Neural cell (in vitro differentiated cells): ENCODE results near the gene MEN1. TPM values are rescaled to one million over a fixed set of nuclear protein-coding genes. Genes with fewer than 3 reads are reported as not detected.

Experiments used
- H2AFZ ChIP-seq: fragments of 200-600, 300-800 bp; sonication (generic), shearing (Covaris generic); 2 replicates; pipeline ENCODE4 v1.6.0; 2014; ENCODE audit warnings: low read depth, mild to moderate bottlenecking, antibody characterized with exemption, low read length, moderate library complexity
- H3F3A ChIP-seq: fragments of 200-600 bp; shearing (Covaris generic); 2 replicates; pipeline ENCODE4 v1.6.1; 2016; ENCODE audit warnings: mild to moderate bottlenecking, moderate library complexity, mixed read lengths, antibody characterized with exemption, low read length; ENCODE audit not compliant: insufficient read depth, poor library complexity, severe bottlenecking
- H3K27ac ChIP-seq: fragments of 200-600, 300-800 bp; sonication (generic), shearing (Covaris generic); 2 replicates; pipeline ENCODE4 v1.5.1; 2014; ENCODE audit warnings: mild to moderate bottlenecking, low read length, moderate library complexity
- H3K27me3 ChIP-seq: fragments of 300-800, 200-600 bp; sonication (generic), shearing (Covaris generic); 2 replicates; pipeline ENCODE4 v1.6.0; 2014; ENCODE audit warnings: mild to moderate bottlenecking, low read depth, low read length, moderate library complexity; ENCODE audit not compliant: insufficient read depth
- H3K36me3 ChIP-seq: fragments of 300-800, 200-600 bp; sonication (generic), shearing (Covaris generic); 2 replicates; pipeline ENCODE4 v1.5.1; 2014; ENCODE audit warnings: mild to moderate bottlenecking, antibody characterized with exemption, low read length, moderate library complexity; ENCODE audit not compliant: insufficient read depth
- H3K4me2 ChIP-seq: fragments of 300-800, 200-600 bp; sonication (generic), shearing (Covaris generic); 2 replicates; pipeline ENCODE4 v1.6.0; 2014; ENCODE audit warnings: mild to moderate bottlenecking, low read length
- H3K4me3 ChIP-seq: fragments of 300-800, 200-600 bp; sonication (generic), shearing (Covaris generic); 2 replicates; pipeline ENCODE4 v1.5.1; 2014; ENCODE audit warnings: mild to moderate bottlenecking, low read length, moderate library complexity
- H3K79me2 ChIP-seq: fragments of 200-600 bp; shearing (Covaris generic); replicated peaks from 2 replicates; pipeline ENCODE4 v1.6.0; 2014; ENCODE audit warnings: mild to moderate bottlenecking, low read length, moderate library complexity; ENCODE audit not compliant: insufficient read depth
- H3K9ac ChIP-seq: fragments of 300-800, 200-600 bp; sonication (generic), shearing (Covaris generic); 2 replicates; pipeline ENCODE4 v1.6.1; 2016; ENCODE audit warnings: mild to moderate bottlenecking, low read length, mixed read lengths
- H3K9me2 ChIP-seq: fragments of 200-600 bp; shearing (Covaris generic); 2 replicates; pipeline ENCODE4 v1.6.1; 2016; ENCODE audit warnings: mild to moderate bottlenecking, low read length, mixed read lengths; ENCODE audit not compliant: insufficient read depth
- H3K9me3 ChIP-seq: fragments of 200-600, 300-800 bp; sonication (generic), shearing (Covaris generic); 2 replicates; pipeline ENCODE4 v1.6.1; 2016; ENCODE audit warnings: mild to moderate bottlenecking, mixed run types, low read length, moderate library complexity, mixed read lengths
- H4K20me1 ChIP-seq: fragments of 200-600 bp; shearing (Covaris generic); 2 replicates; pipeline ENCODE4 v1.6.1; 2016; ENCODE audit warnings: mild to moderate bottlenecking, mixed run types; ENCODE audit not compliant: insufficient read depth
- EZH2 ChIP-seq: fragments of 200-600, 300-800 bp; shearing (Covaris generic), sonication (generic); IDR thresholded peaks from 2 replicates; pipeline ENCODE4 v1.6.1; 2014; ENCODE audit warnings: antibody characterized with exemption, low read length, borderline replicate concordance, mild to moderate bottlenecking; ENCODE audit not compliant: insufficient read depth, poor library complexity, severe bottlenecking
- MXI1 ChIP-seq: fragments of 450-650 bp; conservative IDR thresholded peaks from 2 replicates; pipeline ENCODE4 v1.6.1; 2014; ENCODE audit warnings: antibody characterized with exemption, mild to moderate bottlenecking; ENCODE audit not compliant: poor library complexity, severe bottlenecking
- RAD21 ChIP-seq: fragments of 450-650 bp; conservative IDR thresholded peaks from 2 replicates; pipeline ENCODE4 v1.6.1; 2014; ENCODE audit warnings: antibody characterized with exemption, mild to moderate bottlenecking, moderate library complexity
- REST ChIP-seq: IDR thresholded peaks from 2 replicates; pipeline ENCODE4 v1.6.1; 2012; ENCODE audit warnings: borderline replicate concordance
- SMC3 ChIP-seq: fragments of 450-650 bp; conservative IDR thresholded peaks from 2 replicates; pipeline ENCODE4 v1.6.1; 2014; ENCODE audit warnings: antibody characterized with exemption, mild to moderate bottlenecking, moderate library complexity; ENCODE audit not compliant: poor library complexity
- TAF1 ChIP-seq: IDR thresholded peaks from 2 replicates; pipeline ENCODE4 v1.6.1; 2012; ENCODE audit warnings: low read depth
- polyA plus RNA-seq: library from polyadenylated mRNA; depleted of rRNA; stranded (reverse); fragments of >200 nt; gene quantifications from 2 replicates; pipeline ENCODE4 v1.2.3, GENCODE V29; 2014
- TF ChIP-seq, protein P1 (sequence below): fragments of 450-650 bp; IDR thresholded peaks from 2 replicates; pipeline ENCODE4 v1.5.1; 2014; ENCODE audit warnings: antibody characterized with exemption, mild to moderate bottlenecking, moderate library complexity; ENCODE audit not compliant: poor library complexity, severe bottlenecking

Gene MEN1
- polyA plus RNA-seq, 1 donor from 2014 or later: 16.8 TPM

GRCh38 chr11:64843686-64844329 lies 33.5 kb upstream of the MEN1 start:
- Histone ChIP-seq H2AFZ (no peak overlapping the region), H3F3A (no peaks in the 10 kb centered on the region), H3K27ac (no peak overlapping the region), H3K9ac (no peak overlapping the region), H3K36me3 (no peaks in the 10 kb centered on the region), H3K27me3 (peaks cover 25% of the 10 kb centered on the region), H4K20me1 (no peaks in the 10 kb centered on the region), H3K4me3 (peak overlapping the region; percentile 21), H3K9me3 (no peaks in the 10 kb centered on the region), H3K9me2 (no peaks in the 10 kb centered on the region), H3K4me2 (no peak overlapping the region), H3K79me2 (no peaks in the 10 kb centered on the region)
- TF ChIP-seq RAD21: no peak
- no peak for TF ChIP-seq TAF1
- no peak for TF ChIP-seq EZH2
- no peak for TF ChIP-seq MXI1
- TF ChIP-seq, protein P1, sequence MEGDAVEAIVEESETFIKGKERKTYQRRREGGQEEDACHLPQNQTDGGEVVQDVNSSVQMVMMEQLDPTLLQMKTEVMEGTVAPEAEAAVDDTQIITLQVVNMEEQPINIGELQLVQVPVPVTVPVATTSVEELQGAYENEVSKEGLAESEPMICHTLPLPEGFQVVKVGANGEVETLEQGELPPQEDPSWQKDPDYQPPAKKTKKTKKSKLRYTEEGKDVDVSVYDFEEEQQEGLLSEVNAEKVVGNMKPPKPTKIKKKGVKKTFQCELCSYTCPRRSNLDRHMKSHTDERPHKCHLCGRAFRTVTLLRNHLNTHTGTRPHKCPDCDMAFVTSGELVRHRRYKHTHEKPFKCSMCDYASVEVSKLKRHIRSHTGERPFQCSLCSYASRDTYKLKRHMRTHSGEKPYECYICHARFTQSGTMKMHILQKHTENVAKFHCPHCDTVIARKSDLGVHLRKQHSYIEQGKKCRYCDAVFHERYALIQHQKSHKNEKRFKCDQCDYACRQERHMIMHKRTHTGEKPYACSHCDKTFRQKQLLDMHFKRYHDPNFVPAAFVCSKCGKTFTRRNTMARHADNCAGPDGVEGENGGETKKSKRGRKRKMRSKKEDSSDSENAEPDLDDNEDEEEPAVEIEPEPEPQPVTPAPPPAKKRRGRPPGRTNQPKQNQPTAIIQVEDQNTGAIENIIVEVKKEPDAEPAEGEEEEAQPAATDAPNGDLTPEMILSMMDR: no peak
- TF ChIP-seq SMC3: no peak

- peaks cover 25% of the 10 kb centered on the region for H3K27me3 ChIP-seq
- no peak for TF ChIP-seq REST
- H3K4me3 ChIP-seq: no peak overlapping the region
- no peaks in the 10 kb centered on the region for H3K9me3 ChIP-seq
- H3K9ac ChIP-seq: no peak overlapping the region
- H3K79me2 ChIP-seq: no peaks in the 10 kb centered on the region
- H3K36me3 ChIP-seq: no peaks in the 10 kb centered on the region
- H2AFZ ChIP-seq: no peak overlapping the region
- H3K9me2 ChIP-seq: no peaks in the 10 kb centered on the region
- H4K20me1 ChIP-seq: no peaks in the 10 kb centered on the region
- no peak overlapping the region for H3K4me2 ChIP-seq
- no peaks in the 10 kb centered on the region for H3F3A ChIP-seq
- no peak overlapping the region for H3K27ac ChIP-seq
These were observed 32.7 kb upstream of the MEN1 start for GRCh38 chr11:64842851-64843685.
